ENCODE measurements around the gene SOAT2. TPM values are rescaled to one million over a fixed set of nuclear protein-coding genes. Genes with fewer than 3 reads are reported as not detected.

SOAT2 gene
- total and polyA plus RNA-seq, 2 donors (not counting 3 experiments of a cell fraction or from before 2014, with no cell fraction given): not detected

DNA sequence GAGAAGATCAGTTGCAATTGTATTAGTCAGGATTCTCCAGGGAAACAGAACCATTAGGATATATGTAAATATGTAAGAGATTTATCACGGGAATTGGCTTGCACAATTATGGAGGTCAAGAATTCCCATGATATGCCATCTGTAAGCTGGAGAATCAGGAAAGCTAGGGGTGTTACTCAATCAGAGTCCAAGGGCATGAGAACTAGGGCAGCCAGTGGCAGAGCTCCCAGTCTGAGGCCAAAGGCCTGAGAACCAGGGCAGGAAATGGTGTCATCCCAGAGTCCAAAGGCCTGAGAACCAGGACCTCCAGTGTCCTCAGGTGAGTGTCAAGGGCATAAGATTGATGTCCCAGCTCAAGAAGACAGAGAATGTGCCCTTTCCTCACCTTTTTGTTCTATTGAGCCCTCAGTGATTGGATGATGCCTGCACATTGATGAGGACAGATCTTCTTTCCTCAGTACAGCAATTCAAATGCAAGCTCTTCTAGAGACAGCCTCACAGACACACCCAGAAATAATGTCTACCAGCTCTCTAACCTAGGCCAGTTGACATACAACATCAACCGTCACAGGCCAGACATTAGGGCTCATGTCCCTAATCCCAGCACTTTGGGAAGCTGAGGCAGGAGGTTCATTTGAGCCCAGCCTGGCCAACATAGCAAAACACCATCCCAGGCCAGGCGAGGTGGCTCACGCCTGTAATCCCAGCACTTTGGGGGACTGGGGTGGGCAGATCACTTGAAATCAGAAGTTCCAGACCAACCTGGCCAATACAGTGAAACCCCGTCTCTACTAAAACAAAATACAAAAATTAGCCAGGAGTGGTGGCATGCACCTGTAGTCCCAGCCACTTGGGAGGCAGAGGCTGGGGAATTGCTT is 42.3 kb downstream of the SOAT2 start:
- dilution Hi-C loops (cut with MboI; ENCODE audit: extremely low pct_ligation_motif_present, low sequenced_read_pairs): no loop called here
- no peak overlapping the region for H3K27ac ChIP-seq (ENCODE audit: insufficient read depth, low read depth, low read length)
- no peak for FAIRE-seq
- no peaks in the 10 kb centered on the region for H4K20me1 ChIP-seq (replicated peaks; ENCODE audit: control insufficient read depth, extremely low read depth, insufficient read depth, low read length)
- H3K9ac ChIP-seq (replicated peaks; ENCODE audit: extremely low read depth, insufficient read depth, low read length): no peak overlapping the region
- H3K79me2 ChIP-seq (ENCODE audit: control insufficient read depth, insufficient read depth, low read length): no peaks in the 10 kb centered on the region
- no peak overlapping the region for H2AFZ ChIP-seq (ENCODE audit: low read depth, low read length)
- no peak for DNase-seq (ENCODE audit: low read depth, low spot score)
- H3K4me1 ChIP-seq (ENCODE audit: control insufficient read depth, extremely low read depth, insufficient read depth, low read length): no peaks in the 10 kb centered on the region
- H3K4me3 ChIP-seq (replicated peaks in 1 of 3; ENCODE audit: insufficient read depth in 1 of 3, low read depth in 1 of 3, low read length in 3 of 3): no peak overlapping the region
- ChIA-PET CTCF (interaction anchor here (0.7 to 1.6 kb wide), 4 partner anchors 14 to 56 kb away, joined by 3 to 4 read pairs (median 4); no protein-coding TSS in a partner anchor), POLR2A (no interaction called here)
- TF ChIP-seq, protein P1, sequence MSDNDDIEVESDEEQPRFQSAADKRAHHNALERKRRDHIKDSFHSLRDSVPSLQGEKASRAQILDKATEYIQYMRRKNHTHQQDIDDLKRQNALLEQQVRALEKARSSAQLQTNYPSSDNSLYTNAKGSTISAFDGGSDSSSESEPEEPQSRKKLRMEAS (IDR thresholded peaks at IDR 0.05; ENCODE audit: insufficient read depth, insufficient read length): no peak
- TF ChIP-seq MYC (IDR thresholded peaks at IDR 0.05; ENCODE audit: low read depth, low read length) (no peak), EZH2 (IDR thresholded peaks at IDR 0.05; ENCODE audit: borderline replicate concordance, low read depth, low read length, severe bottlenecking) (no peak), POLR2AphosphoS5 (IDR thresholded peaks at IDR 0.05; ENCODE audit: insufficient read depth, low read depth, low read length) (no peak), JUN (IDR thresholded peaks at IDR 0.05; ENCODE audit: borderline replicate concordance, insufficient read depth, insufficient read length, low read depth) (no peak)
- no TSS peak for BruUV-seq (replicated peaks)
- intact Hi-C loops (cut with micrococcal nuclease): no loop called here
- H3K27me3 ChIP-seq (ENCODE audit: control insufficient read depth in 2 of 2, insufficient read depth in 2 of 2, low read length in 2 of 2): peaks cover 0 to 5% of the 10 kb centered on the region in 2 experiments
- H3K9me3 ChIP-seq (replicated peaks; ENCODE audit: control insufficient read depth, insufficient read depth, low read length): no peaks in the 10 kb centered on the region
- H3K4me2 ChIP-seq (ENCODE audit: insufficient read depth, low read length): no peak overlapping the region
- no peaks in the 10 kb centered on the region for H3K9me1 ChIP-seq (replicated peaks; ENCODE audit: control insufficient read depth, extremely low read depth, insufficient read depth, low read length)
- no peaks in the 10 kb centered on the region for H3K36me3 ChIP-seq (ENCODE audit: control insufficient read depth in 2 of 2, extremely low read depth in 1 of 2, insufficient read depth in 2 of 2, low read length in 2 of 2)

DNA sequence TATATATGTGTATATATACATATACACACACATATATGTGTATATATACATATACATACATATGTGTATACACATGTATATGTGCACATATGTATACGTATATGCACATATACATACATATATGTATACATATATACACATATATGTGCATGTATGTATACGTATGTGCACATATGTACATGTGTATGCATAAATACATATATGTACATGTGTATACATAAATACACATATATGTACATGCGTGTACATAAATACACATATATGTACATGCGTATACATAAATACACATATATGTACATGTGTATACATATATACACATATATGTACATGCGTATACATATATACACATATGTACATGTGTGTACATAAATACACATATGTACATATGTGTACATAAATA is 43.9 kb downstream of the SOAT2 start:
- Histone ChIP-seq H3K79me2 (ENCODE audit: control insufficient read depth, insufficient read depth, low read length) (no peaks in the 10 kb centered on the region), H3K9me3 (replicated peaks; ENCODE audit: control insufficient read depth, insufficient read depth, low read length) (no peaks in the 10 kb centered on the region), H3K27me3 (ENCODE audit: control insufficient read depth in 2 of 2, insufficient read depth in 2 of 2, low read length in 2 of 2) (peaks cover 0 to 5% of the 10 kb centered on the region in 2 experiments), H3K9me1 (replicated peaks; ENCODE audit: control insufficient read depth, extremely low read depth, insufficient read depth, low read length) (no peaks in the 10 kb centered on the region), H2AFZ (ENCODE audit: low read depth, low read length) (no peak overlapping the region), H3K4me1 (ENCODE audit: control insufficient read depth, extremely low read depth, insufficient read depth, low read length) (no peaks in the 10 kb centered on the region), H3K36me3 (ENCODE audit: control insufficient read depth in 2 of 2, extremely low read depth in 1 of 2, insufficient read depth in 2 of 2, low read length in 2 of 2) (no peaks in the 10 kb centered on the region), H4K20me1 (replicated peaks; ENCODE audit: control insufficient read depth, extremely low read depth, insufficient read depth, low read length) (no peaks in the 10 kb centered on the region), H3K27ac (ENCODE audit: insufficient read depth, low read depth, low read length) (no peak overlapping the region), H3K9ac (replicated peaks; ENCODE audit: extremely low read depth, insufficient read depth, low read length) (no peak overlapping the region), H3K4me3 (replicated peaks in 1 of 3; ENCODE audit: insufficient read depth in 1 of 3, low read depth in 1 of 3, low read length in 3 of 3) (no peak overlapping the region), H3K4me2 (ENCODE audit: insufficient read depth, low read length) (no peak overlapping the region)
- FAIRE-seq (no peak), DNase-seq (ENCODE audit: low read depth, low spot score) (no peak)
- ChIA-PET CTCF (interaction anchor here (1.6 kb wide), 1 partner anchor 12 kb away, joined by 4 read pairs; no protein-coding TSS in a partner anchor), POLR2A (no interaction called here)
- no peak for TF ChIP-seq JUN (IDR thresholded peaks at IDR 0.05; ENCODE audit: borderline replicate concordance, insufficient read depth, insufficient read length, low read depth)
- TF ChIP-seq, protein P2, sequence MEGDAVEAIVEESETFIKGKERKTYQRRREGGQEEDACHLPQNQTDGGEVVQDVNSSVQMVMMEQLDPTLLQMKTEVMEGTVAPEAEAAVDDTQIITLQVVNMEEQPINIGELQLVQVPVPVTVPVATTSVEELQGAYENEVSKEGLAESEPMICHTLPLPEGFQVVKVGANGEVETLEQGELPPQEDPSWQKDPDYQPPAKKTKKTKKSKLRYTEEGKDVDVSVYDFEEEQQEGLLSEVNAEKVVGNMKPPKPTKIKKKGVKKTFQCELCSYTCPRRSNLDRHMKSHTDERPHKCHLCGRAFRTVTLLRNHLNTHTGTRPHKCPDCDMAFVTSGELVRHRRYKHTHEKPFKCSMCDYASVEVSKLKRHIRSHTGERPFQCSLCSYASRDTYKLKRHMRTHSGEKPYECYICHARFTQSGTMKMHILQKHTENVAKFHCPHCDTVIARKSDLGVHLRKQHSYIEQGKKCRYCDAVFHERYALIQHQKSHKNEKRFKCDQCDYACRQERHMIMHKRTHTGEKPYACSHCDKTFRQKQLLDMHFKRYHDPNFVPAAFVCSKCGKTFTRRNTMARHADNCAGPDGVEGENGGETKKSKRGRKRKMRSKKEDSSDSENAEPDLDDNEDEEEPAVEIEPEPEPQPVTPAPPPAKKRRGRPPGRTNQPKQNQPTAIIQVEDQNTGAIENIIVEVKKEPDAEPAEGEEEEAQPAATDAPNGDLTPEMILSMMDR (IDR thresholded peaks at IDR 0.05; ENCODE audit: extremely low read depth in 1 of 2, insufficient read depth in 1 of 2, low read depth in 1 of 2, low read length in 2 of 2): no peak
- TF ChIP-seq, protein P1 (IDR thresholded peaks at IDR 0.05; ENCODE audit: insufficient read depth, insufficient read length): no peak
- TF ChIP-seq MYC (IDR thresholded peaks at IDR 0.05; ENCODE audit: low read depth, low read length): no peak
- no peak for TF ChIP-seq POLR2A (IDR thresholded peaks at IDR 0.05; ENCODE audit: low read depth, low read length)
- no peak for TF ChIP-seq EZH2 (IDR thresholded peaks at IDR 0.05; ENCODE audit: borderline replicate concordance, low read depth, low read length, severe bottlenecking)
- TF ChIP-seq GATA2 (IDR thresholded peaks at IDR 0.05; ENCODE audit: insufficient read depth, insufficient read length, low read depth, low read length): no peak
- TF ChIP-seq FOS (IDR thresholded peaks at IDR 0.05; ENCODE audit: borderline replicate concordance, insufficient read depth, low read length): no peak
- no peak for TF ChIP-seq POLR2AphosphoS5 (IDR thresholded peaks at IDR 0.05; ENCODE audit: insufficient read depth, low read depth, low read length)
- dilution Hi-C loops (cut with MboI; ENCODE audit: extremely low pct_ligation_motif_present, low sequenced_read_pairs) (no loop called here), intact Hi-C loops (cut with micrococcal nuclease) (no loop called here)
- BruUV-seq (replicated peaks): no TSS peak

Measured in endothelial cell of umbilical vein (primary cell).